GOT3 (cell line): Measurements from ENCODE around the gene TRRAP.
"Not testable (repeated sequence)": the region's sequence is repeated elsewhere in the genome, so short reads cannot be mapped to it uniquely, and the experiment has no call there.

Experiments used
- DNase-seq: peaks from one replicate; lab custom pipeline; 2025; ENCODE audit warnings: mixed read lengths; lab: John Stamatoyannopoulos, UW

The TRRAP gene

DNA sequence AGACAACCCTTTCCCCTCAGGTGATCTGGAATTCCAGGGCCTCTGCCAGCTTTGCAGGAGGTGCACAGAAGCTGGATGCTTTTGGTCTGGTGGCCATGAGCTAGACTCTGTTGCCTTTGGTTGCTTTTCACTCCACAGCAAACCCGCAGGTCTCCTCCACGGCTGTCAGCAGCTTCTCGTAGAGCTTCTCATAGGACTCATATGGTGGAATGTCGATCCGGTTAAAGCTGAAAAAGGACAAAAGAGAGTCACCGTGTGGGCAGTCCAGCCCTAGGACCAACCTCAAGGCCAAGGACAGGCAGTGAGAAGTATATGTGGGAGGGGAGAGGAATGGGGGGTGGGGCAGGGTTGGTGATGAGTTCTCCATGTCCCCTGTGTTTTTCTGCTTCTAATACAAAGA, 152.1 kb downstream of the TRRAP start:
- DNase-seq, result no peak

DNA sequence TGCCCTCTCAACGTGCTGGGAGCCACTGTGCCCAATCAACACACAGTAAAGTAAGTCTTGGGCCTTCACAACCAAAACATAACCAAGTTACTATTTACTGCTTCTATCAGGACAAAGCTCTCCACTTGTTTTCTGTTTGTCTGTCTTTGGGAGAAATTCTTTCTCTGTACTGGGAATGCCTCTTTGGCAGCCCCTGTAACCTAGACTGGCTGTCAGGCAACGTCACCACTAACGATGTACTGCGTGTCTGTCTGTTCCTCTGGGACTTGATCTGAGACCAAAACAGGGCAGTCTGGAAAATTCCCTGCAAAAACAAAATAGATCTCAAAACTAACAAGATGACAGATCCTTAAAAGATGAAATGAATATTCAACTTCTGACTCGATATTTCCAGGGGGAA, 152.6 kb downstream of the TRRAP start:
- DNase-seq, result no peak

DNA sequence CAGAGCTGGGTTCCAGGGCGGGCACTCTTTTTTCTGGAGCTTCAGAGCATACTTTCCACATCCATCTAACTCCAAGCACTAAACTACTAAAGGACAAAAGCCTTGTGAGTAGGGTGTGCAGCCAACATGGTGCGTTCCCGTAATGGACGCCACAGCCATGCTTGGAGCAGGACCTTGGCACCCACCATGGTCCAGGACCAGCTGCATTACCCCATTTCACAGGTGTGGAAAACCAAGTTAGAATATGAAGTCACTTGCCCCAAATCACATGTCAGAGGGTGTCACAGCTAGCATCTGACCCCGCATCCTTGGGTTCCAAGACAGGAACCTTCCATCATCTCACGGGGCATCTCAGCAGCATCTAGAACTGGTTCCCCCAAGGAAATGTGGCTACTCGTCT, 153.2 kb downstream of the TRRAP start:
- no peak for DNase-seq

DNA sequence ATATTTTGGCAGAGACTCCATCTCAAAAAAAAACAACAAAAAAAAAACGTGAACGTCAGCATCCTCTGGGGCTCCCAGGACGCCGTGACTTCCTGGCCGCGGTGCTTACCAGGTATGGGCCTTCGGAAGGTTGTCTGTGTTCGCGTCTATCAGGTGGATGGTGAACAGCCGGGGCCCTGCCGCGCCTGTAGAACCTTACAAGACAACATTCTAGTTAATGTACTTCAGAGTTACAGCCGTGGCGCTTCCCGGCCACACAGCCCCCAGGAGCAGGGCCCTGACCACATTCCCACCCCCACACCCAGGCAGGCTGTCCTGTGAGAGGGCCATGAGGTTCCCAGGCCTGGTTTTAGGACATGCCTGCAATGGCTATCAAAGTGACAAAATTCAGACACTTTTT, 154.6 kb downstream of the TRRAP start:
- DNase-seq, result no peak

DNA sequence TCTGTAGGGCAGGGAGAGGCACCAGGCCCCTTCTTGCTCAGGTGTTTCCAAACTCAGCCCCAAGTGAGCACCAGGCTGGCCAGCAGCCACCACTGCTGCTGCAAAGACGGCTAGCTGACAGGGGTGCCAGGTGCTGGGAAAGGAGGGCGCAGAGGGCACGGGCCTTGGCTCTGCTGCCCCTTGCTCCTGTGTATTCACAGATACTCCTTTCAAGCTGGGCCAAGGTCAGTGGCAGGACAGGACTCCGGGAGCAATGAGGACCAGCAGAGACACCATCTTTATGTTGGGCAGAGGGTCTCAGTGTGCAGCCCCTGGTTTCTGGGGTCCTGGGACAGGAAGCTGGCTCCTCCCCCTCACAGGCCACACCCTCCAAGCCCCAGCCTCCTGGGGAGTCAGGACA, 155.4 kb downstream of the TRRAP start:
- DNase-seq, result no peak

DNA sequence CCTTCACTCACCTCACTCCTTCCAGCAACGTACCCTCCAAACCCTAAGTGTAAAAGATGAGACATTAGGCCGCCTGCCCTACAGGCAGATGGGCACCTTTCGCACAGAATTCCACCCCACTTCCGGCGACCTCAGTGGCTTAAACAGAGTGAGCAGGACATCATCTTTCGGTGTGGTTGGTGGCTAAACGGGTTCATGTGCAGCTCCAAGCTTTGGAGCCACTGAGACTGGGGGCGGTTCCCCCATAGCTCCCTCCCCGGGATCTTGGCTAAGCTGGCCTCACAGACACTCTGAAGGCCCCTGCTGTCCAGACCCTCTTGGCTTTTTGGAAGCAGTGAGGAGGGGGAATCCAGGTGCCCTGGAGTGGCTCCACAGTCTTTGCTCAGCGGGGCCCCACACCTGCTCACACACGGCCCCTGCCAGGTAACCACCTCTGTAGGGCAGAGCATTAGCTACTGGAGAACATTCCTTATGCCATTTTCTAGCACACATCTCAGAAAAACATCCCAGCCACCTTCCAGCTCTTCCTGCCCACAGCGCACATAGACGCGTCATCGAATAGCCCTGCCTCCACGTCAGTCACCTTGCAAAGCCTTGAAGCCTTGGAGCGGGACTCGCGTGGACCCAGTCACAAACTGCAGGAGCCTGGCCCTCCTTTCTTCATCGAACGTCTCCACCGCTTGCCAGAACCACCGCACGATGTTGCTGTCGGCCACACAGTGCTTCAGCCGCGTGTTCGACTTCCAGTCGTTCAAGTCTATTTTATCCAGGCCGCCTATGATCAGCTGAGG, 156.8 kb downstream of the TRRAP start:
- DNase-seq, result no peak

DNA sequence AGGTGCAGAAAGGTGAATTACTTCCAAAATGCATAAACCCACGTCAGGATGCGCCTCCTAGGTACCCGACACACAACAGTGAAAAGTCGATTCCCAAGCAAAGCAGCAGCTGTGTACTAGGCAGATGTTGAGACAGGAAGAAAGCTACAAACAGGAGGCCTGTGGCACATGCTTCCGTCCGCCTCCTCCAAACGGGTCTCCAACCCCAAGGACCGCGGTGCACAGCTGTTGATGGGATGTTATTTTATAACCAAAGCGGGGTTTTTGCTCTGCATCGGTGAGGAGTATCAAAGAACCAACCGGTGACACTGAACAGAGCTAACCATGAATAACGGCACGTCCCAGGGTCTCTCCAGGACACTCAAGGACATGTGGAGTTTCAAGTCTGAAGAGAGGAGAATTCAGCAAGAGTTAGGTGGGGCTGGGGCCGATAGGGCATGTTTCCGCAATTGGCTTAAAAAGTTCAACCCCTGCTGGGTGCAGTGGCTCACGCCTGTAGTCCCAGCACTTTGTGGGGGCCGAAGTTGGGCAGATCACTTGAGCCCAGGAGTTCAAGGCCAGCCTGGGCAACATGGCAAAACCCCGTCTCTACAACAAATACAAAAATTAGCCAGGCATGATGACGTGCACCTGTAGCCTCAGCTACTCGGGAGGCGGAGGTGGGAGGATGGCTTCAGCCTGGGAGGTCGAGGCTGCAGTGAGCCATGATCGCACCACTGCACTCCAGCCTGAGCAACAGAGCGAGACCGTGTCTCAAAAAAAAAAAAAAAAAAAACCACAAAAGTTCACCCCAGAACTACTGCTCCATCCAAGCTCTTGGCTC, 157.6 kb downstream of the TRRAP start:
- no peak for DNase-seq

DNA sequence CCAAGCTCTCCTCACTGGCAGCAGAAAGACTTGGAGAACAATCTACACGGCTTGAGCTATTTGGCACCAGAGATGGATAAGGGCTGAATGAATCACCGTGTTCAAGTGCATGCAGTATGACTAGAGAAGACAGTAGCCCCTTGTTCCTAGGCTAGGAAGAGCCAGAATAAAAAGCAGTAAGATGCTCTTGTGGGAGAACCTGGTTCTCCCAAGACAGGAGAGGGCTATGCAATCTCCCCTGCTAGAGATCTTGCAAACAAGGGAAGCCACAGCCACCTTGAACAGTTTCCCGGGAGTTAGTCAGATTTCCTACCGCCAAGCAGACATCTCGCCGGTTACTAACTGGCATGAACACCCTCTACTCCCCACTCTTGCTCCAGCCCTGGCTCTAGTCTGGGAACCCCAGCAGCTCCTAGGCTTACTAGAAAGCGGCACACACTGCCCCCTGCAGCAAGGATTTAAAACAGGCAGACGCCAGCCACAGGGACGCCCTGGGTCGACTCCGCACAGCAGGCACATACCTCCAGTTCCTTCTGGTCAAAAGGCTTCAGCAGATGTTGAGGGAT, 158.3 kb downstream of the TRRAP start:
- DNase-seq, result no peak

DNA sequence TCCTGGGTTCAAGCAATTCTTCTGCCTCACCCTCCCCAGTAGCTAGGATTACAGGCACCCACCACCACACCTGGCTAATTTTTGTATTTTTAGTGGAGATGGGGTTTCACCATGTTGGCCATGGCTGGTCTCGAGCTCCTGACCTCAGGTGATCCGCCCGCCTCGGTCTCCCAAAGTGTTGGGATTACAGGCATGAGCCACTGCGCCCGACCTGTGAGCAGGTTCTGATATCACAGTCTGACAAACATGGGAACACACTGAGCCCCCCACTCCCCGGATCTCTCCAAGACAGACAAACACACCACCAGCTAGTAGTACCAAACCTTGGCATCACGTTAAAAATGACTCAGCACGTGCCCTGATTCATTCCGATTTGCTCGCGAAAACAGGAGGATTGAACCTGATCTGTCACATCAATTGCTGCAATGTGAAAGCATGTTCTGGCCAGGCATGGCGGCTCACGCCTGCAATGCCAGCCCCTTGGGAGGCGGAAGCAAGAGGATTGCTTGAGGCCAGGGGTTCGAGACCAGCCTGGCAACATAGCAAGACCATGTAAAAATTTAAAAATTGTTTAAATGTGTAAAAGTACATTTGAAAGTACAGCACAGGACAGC, 159.1 kb downstream of the TRRAP start:
- no peak for DNase-seq

DNA sequence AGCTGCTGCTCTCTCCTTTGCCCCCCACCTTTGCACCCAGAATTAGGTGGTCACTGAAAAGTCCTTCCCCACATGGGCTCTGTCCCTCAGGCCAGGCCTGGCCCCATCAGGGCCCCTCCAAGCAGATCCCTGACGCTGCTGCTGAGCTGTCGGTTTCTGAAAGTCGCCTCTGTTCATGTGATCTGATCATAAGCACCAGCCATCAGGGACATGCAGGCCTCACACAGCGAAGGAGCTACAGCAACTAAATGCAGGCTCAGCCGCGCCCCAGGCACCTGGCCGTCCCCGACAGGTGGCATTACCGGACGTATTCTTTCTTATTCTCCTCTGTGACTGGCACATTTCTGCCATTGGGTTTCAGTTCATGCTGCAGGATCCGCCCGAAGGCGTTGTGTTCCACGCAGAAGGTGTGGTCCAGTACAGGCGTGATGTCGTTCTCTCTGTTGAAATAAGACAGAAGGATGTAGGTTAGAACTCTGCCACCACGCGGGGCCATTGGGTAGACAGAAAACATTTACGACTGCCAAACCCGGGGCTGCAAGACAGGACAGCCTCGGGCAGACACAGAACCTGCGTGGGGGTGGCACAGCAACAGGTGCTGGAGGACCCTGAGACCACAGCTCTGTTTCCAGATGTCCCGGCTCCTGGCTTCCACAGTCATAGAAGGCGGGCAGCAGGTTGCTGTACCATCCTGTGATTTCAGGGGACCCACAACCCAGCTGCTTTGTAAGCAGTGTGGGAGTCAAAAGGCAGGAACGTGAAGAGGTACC, 159.9 kb downstream of the TRRAP start:
- no peak for DNase-seq

DNA sequence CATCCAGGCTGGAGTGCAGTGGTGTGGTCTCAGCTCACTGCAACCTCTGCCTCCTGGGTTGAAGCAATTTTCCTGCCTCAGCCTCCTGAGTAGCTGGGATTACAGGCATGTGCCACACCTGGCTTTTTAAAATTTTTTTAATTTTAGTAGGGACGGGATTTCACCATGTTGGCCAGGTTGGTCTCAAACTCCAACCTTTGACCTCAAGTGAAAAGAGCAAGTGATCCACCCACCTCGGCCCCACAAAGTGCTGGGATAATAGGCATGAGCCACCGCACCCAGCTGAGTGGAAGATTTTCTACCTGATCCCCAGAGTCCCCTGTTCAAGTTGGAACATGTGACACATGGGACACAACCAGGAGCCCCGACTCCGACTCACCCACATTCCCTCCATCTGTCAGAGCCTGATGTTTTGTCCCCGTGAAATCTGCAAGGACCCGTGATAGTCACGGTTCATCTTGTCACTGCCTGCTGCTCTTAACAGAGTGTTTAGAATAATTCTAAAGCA, 161.1 kb downstream of the TRRAP start:
- no peak for DNase-seq

DNA sequence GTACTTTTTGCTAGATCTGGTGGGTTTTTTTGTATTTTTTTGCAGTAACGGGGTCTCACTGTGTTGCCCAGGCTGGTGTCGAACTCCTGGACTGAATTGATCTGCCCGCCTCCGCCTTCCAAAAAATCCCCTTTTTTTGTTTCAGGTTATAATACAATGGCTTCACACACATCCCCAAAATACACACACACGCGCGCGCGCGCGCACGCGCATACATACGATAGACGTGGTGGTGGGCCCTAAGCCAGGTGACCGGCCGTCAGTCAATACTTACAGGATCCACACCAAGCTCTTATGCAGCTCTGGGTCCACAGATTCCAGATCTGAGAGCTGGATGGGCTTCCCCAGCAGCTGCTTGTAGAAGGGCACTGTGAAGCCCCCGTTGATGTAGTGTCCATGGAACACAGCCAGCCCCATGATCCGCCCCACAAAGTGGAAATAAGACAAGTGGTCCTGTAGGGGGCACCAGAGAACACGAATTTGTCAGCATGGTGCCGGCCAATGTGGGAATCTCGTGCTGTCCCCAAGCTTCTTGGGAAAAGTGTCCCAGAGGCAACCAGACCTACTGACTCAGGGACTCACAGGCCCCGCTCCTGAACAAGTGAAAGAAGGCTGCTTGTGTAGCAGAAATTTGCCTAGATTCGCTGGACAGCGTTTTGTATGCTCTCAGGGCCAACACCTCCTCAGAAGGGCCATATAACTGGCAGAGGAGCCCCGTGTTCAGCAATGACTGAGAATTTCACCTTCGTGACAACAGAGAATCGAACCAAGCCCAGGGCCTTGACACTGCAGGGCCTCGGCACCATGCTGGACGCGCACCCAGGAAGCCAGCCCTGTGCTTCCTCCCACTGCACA, 162.0 kb downstream of the TRRAP start:
- DNase-seq, result no peak

DNA sequence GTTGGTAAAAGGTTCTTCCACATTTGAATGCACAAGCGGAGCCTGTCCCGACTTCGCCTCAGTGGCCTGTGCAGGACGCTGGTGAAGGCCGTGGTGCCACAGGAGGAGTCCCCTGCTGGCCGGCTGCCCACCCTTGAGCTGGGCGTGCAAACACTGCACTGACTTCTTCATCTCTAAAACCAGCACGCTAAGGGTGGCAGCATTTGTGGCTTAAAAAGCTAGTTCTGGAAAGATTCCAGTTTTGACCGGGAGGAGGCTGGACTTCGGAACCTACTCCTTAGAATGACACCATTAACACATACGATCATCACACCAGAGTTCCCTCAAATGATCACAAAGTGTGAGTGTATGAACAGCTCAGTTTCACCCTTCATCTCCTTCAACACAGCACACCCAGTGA, 163.2 kb downstream of the TRRAP start:
- DNase-seq, result no peak

DNA sequence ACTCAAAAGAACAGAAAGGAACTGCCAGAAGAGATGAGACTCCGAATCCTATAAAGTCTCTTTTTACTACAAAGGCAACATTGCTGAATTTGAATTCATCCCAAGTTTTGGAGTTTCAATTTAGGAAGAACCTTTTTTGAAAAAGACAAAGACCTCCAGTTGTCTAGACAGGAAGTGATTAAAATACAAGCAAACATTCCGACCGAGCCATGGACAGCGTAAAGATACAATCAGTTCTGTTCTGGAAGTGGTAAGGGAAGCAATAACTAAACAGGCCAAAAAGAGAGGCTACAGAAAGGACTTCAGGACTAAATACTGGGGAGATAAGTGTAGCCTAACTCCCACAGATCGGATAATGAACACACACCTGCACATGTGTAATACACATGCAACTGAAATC, 164.6 kb downstream of the TRRAP start:
- no peak for DNase-seq

DNA sequence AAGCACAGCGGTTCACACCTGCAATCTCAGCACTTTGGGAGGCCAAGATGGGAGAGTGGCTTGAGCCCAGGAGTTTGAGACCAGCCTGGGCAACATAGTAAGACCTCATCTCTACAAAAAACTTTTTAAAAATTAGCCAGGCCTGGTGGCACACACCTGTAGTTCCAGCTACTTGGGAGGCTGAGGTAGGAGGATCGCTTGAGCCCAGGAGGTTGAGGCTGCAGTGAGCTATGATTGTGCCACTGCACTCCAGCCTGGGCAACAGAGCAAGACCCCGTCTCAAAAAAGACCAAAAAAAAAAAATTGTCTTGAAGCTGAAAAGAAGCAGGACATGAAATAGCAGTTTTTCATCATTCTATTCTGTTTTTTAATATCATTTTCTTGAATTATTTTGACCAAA, 166.5 kb downstream of the TRRAP start:
- not testable (repeated sequence) for DNase-seq

DNA sequence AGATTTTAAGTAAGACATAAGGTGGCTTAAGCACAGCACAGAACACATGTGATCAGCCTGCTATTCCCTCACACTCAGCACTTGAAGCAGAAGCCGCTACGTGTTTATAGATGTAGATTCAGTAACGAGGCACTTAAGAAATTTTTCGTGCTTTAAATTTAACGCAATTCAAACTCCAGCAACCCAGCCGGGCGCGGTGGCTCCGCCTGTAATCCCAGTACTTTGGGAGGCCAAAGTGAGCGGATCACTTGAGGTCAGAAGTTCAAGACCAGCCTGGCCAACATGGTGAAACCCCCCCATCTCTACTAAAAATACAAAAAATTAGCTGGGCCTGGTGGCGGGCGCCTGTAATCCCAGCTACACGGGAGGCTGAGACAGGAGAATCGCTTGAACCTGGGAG, 167.9 kb downstream of the TRRAP start:
- DNase-seq, result not testable (repeated sequence)

DNA sequence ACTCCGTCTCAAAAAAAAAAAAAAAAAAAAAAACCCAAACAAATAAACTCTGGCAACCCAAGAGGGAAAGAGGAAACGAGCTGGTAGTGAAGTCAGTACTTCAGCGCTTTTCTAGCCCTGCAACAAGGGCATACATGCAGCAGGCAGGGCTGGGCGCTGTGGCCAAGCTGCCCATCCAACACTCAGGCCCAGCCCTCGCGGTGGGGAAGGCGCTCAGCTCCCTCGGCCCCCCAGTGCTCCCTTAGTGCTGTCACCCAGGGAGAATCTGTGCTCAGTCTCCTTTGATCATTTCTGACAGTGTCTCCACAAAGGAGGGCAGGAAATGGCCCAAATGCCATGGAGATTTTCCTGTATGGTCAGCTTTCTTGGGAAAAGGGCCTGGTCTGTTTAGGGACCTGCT, 168.4 kb downstream of the TRRAP start:
- DNase-seq, result no peak

DNA sequence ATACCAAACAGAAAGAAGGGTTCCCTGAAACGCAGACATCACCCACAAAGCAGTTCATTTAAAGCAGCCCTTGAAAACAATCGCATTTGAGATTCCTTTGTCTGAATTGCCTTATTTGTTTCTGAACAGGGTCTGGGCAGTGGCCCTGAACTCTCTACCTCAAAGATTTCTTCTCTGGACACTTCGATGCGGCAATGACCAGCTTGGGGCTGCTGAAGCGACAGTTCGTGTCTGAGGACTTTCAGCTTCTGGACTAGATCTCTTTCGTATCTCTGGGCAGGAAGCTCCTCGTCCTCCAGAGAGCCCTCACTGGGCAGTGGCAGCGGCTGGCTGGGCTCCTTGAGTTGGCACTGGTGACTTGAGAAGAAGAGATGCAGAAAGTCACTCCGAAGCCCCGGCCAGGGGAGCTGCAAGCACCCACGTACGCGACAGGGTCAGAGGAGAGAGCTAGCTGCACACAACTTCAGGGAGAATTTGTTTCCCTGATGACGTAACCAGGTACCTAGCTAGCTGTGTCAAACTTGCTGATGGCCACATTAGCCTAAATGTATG, 169.3 kb downstream of the TRRAP start:
- no peak for DNase-seq

DNA sequence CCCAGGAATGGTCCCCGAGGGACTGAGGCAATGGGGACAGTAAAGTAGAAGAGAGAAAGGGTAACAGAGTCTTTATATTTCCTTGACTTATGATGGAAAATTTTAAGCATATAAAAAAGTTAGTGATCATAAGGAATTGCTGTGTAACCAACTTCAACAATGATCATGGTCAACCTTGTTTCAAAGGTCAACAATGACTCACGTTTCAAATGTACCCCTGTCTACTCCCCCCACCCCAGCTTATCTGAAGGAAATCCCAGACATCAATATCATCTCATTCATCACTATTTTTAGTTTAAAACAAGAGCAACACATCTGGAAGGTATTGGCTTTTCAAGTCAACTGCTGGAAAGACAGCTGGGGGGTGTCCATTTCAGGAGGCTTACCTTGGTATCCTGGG, 172.6 kb downstream of the TRRAP start:
- DNase-seq, result no peak

DNA sequence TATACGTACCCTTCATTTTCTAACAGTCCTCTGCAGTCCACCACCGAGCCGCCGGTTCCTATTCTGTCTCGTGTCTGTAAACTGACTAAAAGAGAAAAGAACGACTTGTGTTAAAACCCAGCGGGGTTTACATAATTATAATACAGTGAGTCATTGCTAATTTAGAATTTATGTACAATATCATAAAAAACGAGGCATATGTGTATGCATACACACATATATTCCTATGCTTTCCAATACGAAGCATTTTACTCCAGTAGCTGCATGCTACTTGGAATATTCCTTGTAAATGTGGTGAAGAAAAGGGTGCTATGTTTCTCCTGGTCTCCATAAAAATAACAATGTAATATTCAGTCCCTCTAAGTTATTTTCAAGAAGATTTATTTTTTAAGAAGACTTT, 176.4 kb downstream of the TRRAP start:
- DNase-seq, result no peak
